ENCODE data around the gene GHRH.

The GHRH gene

GRCh38 chr20:37245216-37246150, 16.1 kb downstream of the GHRH start:
- peak overlapping the region; percentile 6 for H2AFZ ChIP-seq (ENCODE audit: low read length)
- peaks cover 18 to 24% of the 10 kb centered on the region in 2 donors for H3K4me1 ChIP-seq (ENCODE audit: control insufficient read depth in 2 of 2, insufficient read depth in 1 of 2, low read depth in 1 of 2, low read length in 2 of 2)

GRCh38 chr20:37244572-37244957, 17.0 kb downstream of the GHRH start:
- DNase-seq (ENCODE audit: low spot score), result no peak
- peak overlapping the region; percentile 96 for H3K27ac ChIP-seq (replicated peaks; ENCODE audit: low read length)
- H3K4ac ChIP-seq (ENCODE audit: low read length), result no peak overlapping the region
- no peak overlapping the region for H4K8ac ChIP-seq (ENCODE audit: low read depth, low read length)
- H2BK120ac ChIP-seq (ENCODE audit: low read depth, low read length), result no peak overlapping the region
- H3K9me3 ChIP-seq (replicated peaks in 1 of 2; ENCODE audit: control insufficient read depth in 2 of 2, insufficient read depth in 1 of 2, low read depth in 1 of 2, low read length in 2 of 2), result no peaks in the 10 kb centered on the region
- peak overlapping the region; percentile 1 for H4K91ac ChIP-seq (ENCODE audit: low read depth, low read length, poor library complexity)
- no peak overlapping the region for H2BK15ac ChIP-seq (ENCODE audit: low read length)
- no peak overlapping the region for H3K9ac ChIP-seq (ENCODE audit: low read depth, low read length, poor library complexity)
- H3K36me3 ChIP-seq (replicated peaks in 1 of 2; ENCODE audit: control insufficient read depth in 2 of 2, insufficient read depth in 2 of 2, low read length in 2 of 2), result peaks cover 25 to 53% of the 10 kb centered on the region in 2 donors
- no peak overlapping the region for H3K4me3 ChIP-seq (ENCODE audit: low read length in 2 of 2)
- no peaks in the 10 kb centered on the region for H3K79me1 ChIP-seq (ENCODE audit: low read depth, low read length)
- no peaks in the 10 kb centered on the region for H3K27me3 ChIP-seq (ENCODE audit: control insufficient read depth in 3 of 3, insufficient read depth in 3 of 3, low read depth in 1 of 3, low read length in 3 of 3)
- no peak overlapping the region for H3K4me2 ChIP-seq (ENCODE audit: insufficient read depth, low read length, poor library complexity, severe bottlenecking)
- H3K23ac ChIP-seq (ENCODE audit: low read depth, low read length, poor library complexity), result no peak overlapping the region
- no peak overlapping the region for H2BK12ac ChIP-seq (ENCODE audit: low read length)
- peak overlapping the region; percentile 79 for H2BK5ac ChIP-seq (ENCODE audit: low read length)
- no peak overlapping the region for H2AK5ac ChIP-seq (ENCODE audit: low read depth, low read length)
- peak overlapping the region; percentile 20 for H3K18ac ChIP-seq (ENCODE audit: low read length)
- no CpG with 5 or more reads among the region's 5 CpGs for WGBS, 2 donors (ENCODE audit: extremely low coverage in 2 of 2, insufficient read length in 2 of 2, insufficient replicate concordance in 1 of 2)
- H3K14ac ChIP-seq (ENCODE audit: low read length), result no peak overlapping the region
- H2AFZ ChIP-seq (ENCODE audit: low read length), result no peak overlapping the region
- H3K4me1 ChIP-seq (ENCODE audit: control insufficient read depth in 2 of 2, insufficient read depth in 1 of 2, low read depth in 1 of 2, low read length in 2 of 2), result peaks cover 18 to 31% of the 10 kb centered on the region in 2 donors

More at GRCh38 chr20:37245216-37246150, 16.1 kb downstream of the GHRH start:
- Histone ChIP-seq H3K79me1 (ENCODE audit: low read depth, low read length) (no peaks in the 10 kb centered on the region), H3K18ac (ENCODE audit: low read length) (peak overlapping the region; percentile 81), H3K4me3 (ENCODE audit: low read length in 2 of 2) (no peak overlapping the region), H3K14ac (ENCODE audit: low read length) (no peak overlapping the region), H4K8ac (ENCODE audit: low read depth, low read length) (no peak overlapping the region), H3K4me2 (ENCODE audit: insufficient read depth, low read length, poor library complexity, severe bottlenecking) (peak overlapping the region; percentile 36), H3K27me3 (ENCODE audit: control insufficient read depth in 3 of 3, insufficient read depth in 3 of 3, low read depth in 1 of 3, low read length in 3 of 3) (no peaks in the 10 kb centered on the region), H2BK12ac (ENCODE audit: low read length) (no peak overlapping the region), H2AK5ac (ENCODE audit: low read depth, low read length) (no peak overlapping the region), H2BK120ac (ENCODE audit: low read depth, low read length) (no peak overlapping the region), H2BK5ac (ENCODE audit: low read length) (peak overlapping the region; percentile 56), H3K9me3 (replicated peaks in 1 of 2; ENCODE audit: control insufficient read depth in 2 of 2, insufficient read depth in 1 of 2, low read depth in 1 of 2, low read length in 2 of 2) (no peaks in the 10 kb centered on the region), H4K91ac (ENCODE audit: low read depth, low read length, poor library complexity) (peak overlapping the region; percentile 1), H2BK15ac (ENCODE audit: low read length) (no peak overlapping the region), H3K36me3 (replicated peaks in 1 of 2; ENCODE audit: control insufficient read depth in 2 of 2, insufficient read depth in 2 of 2, low read length in 2 of 2) (peaks cover 20 to 44% of the 10 kb centered on the region in 2 donors), H3K9ac (ENCODE audit: low read depth, low read length, poor library complexity) (no peak overlapping the region), H3K23ac (ENCODE audit: low read depth, low read length, poor library complexity) (no peak overlapping the region), H3K27ac (replicated peaks; ENCODE audit: low read length) (peak overlapping the region; percentile 96), H3K4ac (ENCODE audit: low read length) (no peak overlapping the region)
- DNase-seq (ENCODE audit: low spot score), result peak; percentile 77
- WGBS, 2 donors (ENCODE audit: extremely low coverage in 2 of 2, insufficient read length in 2 of 2, insufficient replicate concordance in 1 of 2), result no CpG with 5 or more reads among the region's 25 CpGs

GRCh38 chr20:37243937-37244571, 17.6 kb downstream of the GHRH start:
- Histone ChIP-seq H3K79me1 (ENCODE audit: low read depth, low read length) (no peaks in the 10 kb centered on the region), H2BK120ac (ENCODE audit: low read depth, low read length) (peak overlapping the region; percentile 40), H3K23ac (ENCODE audit: low read depth, low read length, poor library complexity) (no peak overlapping the region), H3K4me3 (ENCODE audit: low read length in 2 of 2) (no peak overlapping the region), H3K4me1 (ENCODE audit: control insufficient read depth in 2 of 2, insufficient read depth in 1 of 2, low read depth in 1 of 2, low read length in 2 of 2) (peaks cover 19 to 33% of the 10 kb centered on the region in 2 donors), H2BK5ac (ENCODE audit: low read length) (peak overlapping the region; percentile 79), H3K36me3 (replicated peaks in 1 of 2; ENCODE audit: control insufficient read depth in 2 of 2, insufficient read depth in 2 of 2, low read length in 2 of 2) (peaks cover 25 to 58% of the 10 kb centered on the region in 2 donors), H3K14ac (ENCODE audit: low read length) (peak overlapping the region; percentile 28), H3K27me3 (ENCODE audit: control insufficient read depth in 3 of 3, insufficient read depth in 3 of 3, low read depth in 1 of 3, low read length in 3 of 3) (no peaks in the 10 kb centered on the region), H4K8ac (ENCODE audit: low read depth, low read length) (peak overlapping the region; percentile 83), H2AK5ac (ENCODE audit: low read depth, low read length) (peak overlapping the region; percentile 99), H2AFZ (ENCODE audit: low read length) (no peak overlapping the region), H3K18ac (ENCODE audit: low read length) (peak overlapping the region; percentile 96), H4K91ac (ENCODE audit: low read depth, low read length, poor library complexity) (peak overlapping the region; percentile 99), H3K27ac (replicated peaks; ENCODE audit: low read length) (peak overlapping the region; percentile 96), H2BK15ac (ENCODE audit: low read length) (peak overlapping the region; percentile 76), H3K4ac (ENCODE audit: low read length) (peak overlapping the region; percentile 99), H3K9ac (ENCODE audit: low read depth, low read length, poor library complexity) (no peak overlapping the region), H3K9me3 (replicated peaks in 1 of 2; ENCODE audit: control insufficient read depth in 2 of 2, insufficient read depth in 1 of 2, low read depth in 1 of 2, low read length in 2 of 2) (no peaks in the 10 kb centered on the region), H2BK12ac (ENCODE audit: low read length) (peak overlapping the region; percentile 96), H3K4me2 (ENCODE audit: insufficient read depth, low read length, poor library complexity, severe bottlenecking) (no peak overlapping the region)
- no peak for DNase-seq (ENCODE audit: low spot score)
- no CpG with 5 or more reads among the region's 8 CpGs for WGBS, 2 donors (ENCODE audit: extremely low coverage in 2 of 2, insufficient read length in 2 of 2, insufficient replicate concordance in 1 of 2)
